GM19043 (cell line): Measurements from ENCODE around the gene GAB3.
A peak's percentile ranks its signal among the peaks of the same experiment; 100 is the strongest.

Experiments used
- ATAC-seq: cut with Tn5 transposase; IDR thresholded peaks from one replicate; pipeline ENCODE4 v1.9.1; 2021; ENCODE audit warnings: low read depth; ENCODE audit not compliant: unreplicated experiment

GAB3 gene, protein sequence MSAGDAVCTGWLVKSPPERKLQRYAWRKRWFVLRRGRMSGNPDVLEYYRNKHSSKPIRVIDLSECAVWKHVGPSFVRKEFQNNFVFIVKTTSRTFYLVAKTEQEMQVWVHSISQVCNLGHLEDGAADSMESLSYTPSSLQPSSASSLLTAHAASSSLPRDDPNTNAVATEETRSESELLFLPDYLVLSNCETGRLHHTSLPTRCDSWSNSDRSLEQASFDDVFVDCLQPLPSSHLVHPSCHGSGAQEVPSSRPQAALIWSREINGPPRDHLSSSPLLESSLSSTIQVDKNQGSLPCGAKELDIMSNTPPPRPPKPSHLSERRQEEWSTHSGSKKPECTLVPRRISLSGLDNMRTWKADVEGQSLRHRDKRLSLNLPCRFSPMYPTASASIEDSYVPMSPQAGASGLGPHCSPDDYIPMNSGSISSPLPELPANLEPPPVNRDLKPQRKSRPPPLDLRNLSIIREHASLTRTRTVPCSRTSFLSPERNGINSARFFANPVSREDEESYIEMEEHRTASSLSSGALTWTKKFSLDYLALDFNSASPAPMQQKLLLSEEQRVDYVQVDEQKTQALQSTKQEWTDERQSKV

DNA sequence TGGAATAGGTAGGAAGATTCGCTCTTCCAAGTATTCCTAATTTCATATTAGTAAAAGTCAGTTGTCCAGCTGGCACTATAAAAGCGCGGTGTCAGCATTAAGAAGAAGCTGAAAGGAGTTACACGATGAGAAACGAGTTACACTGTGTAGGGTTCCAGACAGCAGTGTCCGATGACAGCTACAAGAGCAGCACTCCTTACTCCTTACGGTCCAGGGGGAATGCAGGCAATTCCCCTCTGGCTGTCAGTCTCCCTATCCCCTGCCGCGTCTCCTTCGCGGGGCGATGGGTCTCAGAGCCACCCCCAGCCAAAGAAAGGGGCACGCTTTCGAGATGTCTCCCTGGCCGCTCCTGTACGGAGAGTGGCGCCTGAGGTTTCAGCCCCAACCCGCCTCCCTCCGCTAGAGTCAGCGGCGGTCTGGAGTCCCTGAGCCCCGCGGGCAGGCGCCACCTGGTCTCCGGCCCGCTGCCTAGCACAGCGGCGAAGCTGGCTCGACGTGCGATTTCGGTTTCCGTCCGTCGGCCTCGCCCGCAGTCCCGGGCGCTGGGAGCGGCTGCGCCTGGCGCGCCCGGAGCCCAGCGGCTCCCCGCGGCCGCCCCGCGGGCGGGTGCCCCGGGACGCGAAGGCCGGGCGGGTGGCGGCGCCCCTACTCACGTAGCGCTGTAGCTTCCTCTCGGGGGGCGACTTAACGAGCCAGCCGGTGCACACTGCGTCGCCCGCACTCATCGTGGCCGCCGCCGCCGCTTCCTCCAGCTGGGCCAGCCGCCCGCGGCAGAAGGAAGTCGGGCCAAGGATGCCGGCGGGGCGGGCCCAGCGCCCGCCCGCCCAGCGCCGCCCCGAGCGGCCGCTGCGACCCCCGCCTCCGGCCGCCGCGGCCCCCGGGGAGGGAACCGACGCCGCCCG is at the start of gene GAB3:
Gene GAB3, minus strand, starts transcription at position 777 of the 902 bp plus-strand sequence. Its CDS starts 52 bp downstream, at position 725.
- peak; percentile 48 for ATAC-seq

DNA sequence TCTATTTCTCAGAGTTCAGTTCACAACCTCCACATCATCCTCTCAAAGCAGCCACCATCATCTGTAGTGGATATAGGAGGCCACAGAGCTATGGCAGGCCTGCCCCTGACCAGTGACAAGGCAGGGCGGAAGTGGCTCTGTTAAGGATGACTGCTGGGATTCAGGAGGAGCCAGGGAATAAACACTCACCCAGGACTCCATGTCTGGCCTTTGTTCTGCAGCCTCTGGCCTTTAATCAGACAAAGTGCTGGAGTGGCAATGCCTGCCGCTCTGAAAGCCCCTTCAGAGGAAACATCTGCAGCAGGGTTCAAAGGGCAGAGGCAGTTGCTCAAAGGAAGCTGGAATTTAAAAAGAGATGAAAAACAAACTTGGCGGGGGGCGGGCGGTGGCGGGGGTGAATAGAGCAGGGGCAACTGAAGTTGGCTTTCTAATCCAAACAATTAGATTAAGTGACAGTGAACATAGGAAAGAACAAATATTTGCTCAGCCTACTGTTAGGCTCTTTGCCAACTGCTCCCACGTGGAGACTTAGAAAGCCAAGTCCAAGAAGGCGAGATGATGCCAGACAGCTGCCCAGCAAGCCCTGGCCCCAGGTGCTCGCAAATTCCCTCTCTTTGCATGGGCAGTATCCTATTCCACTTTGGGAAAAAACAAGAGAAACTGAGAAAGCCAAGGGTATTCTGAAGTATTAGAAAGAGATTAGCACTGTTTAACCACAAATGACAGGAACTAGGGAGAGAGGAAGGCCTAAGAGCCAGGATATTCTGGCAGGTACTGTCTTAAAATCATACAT is 48.9 kb upstream of the GAB3 start:
- ATAC-seq = no peak

DNA sequence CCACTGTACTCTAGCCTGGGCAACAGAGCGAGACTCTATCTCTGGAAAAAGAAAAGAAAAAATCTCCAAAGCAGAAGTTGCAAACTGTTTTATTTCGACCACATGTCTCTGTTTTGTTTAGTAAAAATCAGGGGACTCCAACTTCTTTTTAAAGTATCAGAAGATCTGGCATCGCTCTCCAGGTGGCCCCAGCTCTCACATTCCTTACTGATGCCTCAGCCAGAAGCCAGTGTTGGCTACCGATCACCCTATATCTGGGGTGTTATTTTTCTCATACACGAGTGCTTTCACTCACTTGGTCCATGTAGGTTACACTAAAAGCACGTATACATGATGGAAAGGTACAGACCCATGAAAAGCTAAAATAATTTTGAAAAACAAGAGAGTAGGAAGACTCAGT is 46.1 kb upstream of the GAB3 start:
- ATAC-seq = no peak

DNA sequence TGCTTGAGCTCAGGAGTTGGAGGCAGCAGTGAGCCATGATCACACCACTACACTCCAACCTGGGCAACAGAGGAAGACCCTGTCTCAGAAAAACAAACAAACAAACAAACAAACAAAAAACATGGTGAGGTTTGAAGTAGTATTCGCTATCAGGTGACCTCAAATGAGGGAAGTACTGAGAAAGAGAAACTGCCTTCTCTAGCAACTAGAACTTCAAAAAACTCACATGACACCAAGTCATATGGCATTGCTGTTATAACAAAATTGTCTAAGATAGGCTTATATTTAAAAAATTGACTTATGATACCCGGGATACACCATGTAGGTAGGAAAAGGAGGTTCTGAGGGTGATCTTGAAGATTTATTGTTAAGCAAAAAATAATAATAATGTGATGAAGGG is 44.1 kb upstream of the GAB3 start:
- ATAC-seq = no peak

DNA sequence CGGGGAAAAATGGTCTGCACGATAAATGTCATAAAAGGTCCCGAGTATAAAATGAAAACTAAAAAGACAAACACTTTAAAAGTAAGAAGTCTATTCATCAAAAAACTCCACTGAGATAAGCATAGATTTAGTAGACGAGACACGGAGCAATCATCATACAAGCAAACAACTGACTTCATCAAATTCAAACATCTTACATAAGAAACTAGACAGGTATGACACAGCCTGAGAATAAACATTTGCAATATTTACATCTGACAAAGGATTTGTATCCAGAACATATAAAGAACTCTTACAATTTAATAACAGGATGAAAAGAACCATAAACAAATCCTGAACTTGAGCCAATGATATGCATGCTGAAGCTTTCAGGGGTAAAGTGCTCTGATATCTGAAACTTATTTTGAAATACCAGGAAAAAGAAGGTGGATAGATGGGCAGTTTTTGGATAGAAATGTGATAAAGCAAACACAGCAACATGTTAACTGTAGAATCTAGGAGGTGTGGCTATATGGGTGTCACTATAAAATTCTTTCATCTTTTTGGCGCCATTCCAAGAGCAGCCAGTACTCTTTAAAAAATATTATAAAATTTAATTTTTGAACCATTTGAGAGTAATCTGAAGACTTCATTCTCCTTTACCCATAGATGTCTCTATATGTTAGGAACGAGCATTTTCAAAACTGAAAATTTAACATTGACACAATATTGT is 42.4 kb upstream of the GAB3 start:
- no peak for ATAC-seq

DNA sequence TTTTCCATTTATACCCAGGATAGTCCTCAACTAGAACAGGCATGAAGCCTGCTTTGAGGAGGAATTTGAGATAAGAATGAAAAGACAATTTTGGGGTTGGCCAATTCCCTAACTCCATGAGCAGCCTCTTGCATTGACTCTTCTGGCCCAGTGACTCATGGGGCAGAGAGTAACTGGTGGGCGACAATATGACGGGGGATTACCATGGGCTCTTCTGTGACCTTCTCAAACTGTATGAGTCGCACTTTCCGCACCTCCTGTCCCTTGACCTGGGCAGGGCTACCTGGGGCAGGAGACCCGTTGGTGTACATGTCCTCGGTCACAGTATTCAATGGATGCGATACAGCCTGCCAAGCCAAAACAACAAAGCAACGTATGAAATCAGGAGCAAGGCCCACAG is 41.1 kb upstream of the GAB3 start:
- ATAC-seq = no peak

DNA sequence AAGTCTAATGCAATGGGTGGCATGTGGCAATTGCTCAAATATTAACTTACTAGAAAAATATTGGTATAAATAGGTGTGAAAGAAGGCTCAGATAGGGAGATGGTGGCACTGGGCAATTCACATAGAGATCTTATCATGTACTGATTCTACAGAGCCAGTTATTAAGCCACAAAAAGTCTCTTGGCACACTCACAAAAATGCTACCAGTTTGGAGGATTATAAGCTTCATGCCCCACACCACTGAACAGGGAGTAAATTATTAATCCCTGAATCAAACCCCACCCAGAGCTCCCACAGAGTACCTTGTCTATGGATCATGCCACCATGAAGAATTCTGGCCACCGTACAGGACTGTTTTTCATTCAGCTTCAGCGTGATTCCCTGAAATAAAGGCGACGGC is 40.6 kb upstream of the GAB3 start:
- no peak for ATAC-seq

DNA sequence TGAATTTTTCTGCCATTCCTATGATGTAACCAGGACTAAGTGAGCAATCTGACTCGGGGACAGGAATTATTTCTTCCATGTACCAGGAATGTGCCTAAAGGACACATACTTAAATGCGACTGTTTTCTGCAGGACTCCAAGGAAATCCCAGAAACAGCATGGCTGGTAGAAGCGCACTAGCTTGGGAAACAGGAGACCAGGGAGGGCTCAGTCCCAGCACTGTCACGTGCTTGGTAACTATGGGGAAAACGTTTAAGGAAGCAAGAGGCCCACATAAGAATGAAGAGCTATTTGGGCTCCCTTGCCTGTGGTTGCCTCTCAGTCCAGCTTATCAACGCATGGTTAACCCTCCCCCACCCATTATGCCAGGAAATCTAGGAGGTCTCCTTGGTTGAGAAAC is 34.8 kb upstream of the GAB3 start:
- ATAC-seq = no peak

DNA sequence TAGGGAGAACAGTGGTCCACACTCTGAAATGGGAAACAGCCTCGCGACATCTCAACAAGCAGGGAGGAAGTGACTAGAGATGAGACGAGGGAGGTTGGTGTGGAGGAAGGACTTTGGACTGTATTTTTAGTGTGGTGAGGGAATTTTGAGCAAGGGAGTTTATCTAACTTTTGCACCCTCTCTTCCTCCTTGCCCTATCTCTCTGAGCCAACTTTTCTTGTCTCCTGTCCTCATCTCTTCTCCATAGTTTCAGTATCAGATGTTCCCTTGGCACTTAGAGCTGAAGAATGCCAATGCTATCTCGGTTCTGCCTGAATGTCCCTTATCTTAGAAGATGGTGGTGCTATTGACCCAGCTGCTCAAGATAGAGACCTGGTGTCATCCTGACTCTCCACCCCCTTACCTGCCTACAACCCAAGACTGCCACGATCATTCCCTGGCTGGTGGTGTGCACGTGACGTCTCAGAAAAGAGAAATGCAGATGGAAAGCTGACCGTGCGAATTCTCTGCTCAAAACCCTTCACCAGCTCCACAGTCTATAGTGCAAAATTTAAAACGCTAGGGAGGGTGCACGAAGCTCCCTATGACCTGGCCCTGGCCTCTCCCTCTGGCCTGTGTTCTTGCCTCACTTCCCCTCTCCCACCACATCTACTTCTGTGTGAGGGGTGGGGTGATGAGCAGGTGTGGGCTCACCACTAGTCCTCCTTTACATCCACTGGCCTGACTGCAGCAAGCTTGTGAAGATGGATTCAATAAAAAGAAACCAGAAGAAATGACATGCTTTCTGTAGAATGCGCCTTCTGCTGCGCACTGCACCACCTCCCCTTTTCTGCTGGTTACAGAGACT is 33.5 kb upstream of the GAB3 start:
- ATAC-seq = no peak

DNA sequence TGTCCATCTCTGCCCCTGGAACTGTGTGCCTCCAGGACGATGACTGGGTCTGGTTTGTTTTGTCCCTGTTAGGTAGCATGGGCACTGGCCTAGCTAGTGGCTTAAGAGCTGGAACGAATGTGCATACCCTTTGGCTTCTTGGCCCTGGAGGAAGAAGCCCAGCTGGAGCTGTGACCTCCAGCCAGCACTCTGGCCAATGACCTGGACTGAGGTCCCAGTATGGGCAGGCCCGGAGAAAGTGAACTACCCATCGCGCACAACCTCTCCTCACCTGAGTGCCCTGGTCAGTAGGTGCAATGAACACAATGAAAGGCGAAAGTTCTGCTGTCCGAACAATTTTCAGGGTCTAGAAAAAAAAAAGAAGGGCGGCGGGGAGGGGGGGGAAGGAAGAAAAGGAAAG is 30.1 kb upstream of the GAB3 start:
- ATAC-seq = no peak

DNA sequence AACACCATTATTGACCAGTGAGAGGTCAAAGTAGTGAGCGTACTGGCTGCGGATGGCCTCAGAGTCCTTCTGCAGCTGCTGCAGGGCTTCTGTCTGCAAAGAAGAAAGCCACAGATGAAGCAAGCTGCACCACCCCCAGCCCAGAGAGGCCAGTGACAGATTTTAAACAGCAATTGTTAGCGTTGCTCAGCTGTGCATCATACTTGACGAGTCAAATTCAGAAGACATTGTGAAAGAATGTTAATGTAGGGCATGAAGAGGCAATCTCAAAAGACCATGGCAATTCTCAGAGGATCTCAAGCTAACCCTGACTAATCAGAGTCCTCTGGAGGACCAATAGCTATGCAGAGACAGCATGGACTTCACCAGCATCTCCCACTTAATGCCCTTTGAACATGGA is 28.4 kb upstream of the GAB3 start:
- no peak for ATAC-seq

DNA sequence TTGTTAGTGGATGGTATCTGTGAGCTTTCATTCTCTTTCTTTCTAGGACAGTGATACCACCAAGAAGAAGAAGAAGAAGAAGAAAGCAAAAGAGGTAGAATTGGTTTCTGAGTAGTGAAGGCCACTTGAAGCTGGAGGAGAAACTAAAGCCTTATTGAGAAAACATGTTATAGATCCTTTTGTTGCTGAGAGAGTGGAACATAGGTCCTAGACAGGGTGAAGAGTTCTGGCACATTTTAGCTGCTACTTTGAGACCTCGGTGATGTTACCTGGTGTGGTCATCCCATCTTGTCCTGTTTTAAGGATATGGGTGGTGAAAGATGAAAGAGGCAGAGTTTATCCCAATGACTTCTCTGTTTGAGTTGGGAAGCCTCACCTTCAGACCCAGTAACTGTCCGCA is 25.9 kb upstream of the GAB3 start:
- ATAC-seq = no peak

DNA sequence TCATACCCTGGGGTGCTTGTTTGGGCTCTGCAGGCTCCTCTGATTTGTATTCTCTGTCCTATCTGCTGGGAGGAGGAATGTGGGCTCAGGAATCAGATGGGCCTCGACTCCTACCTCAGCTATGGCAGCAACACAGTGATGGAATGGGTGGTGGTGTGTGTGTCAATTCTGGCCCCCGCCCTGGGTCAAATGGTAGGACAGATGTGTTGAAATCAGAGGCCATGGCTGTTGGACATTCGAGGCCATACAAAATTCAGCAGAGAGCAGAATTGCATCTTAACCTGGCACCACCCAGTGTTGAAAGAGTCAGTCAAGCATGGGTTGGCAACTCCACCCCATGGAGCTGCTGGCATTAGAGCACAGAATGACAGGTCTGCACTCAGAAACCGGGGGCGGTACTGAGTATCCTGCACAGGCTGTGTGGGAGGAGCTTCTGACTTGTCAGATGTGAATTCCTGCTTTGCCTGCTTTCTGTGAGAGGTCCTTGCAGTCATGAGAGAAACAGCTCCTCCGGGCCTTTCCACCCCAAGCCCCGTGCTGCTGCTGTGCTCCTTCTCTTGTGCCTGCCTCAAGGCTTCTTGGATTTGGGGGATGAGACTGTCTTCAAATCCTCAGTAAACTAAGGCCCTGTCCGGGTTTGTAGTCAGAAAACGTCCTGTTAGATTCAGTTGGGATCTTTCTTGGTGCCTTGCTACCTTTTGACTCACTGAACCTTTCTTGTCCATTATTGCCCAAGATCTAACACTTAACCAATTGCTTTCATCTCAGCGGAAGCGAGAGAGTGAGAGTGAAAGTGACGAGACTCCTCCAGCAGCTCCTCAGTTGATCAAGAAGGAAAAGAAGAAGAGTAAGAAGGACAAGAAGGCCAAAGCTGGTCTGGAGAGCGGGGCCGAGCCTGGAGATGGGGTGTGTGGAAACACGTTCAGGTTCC is 24.8 kb upstream of the GAB3 start:
- ATAC-seq = no peak

DNA sequence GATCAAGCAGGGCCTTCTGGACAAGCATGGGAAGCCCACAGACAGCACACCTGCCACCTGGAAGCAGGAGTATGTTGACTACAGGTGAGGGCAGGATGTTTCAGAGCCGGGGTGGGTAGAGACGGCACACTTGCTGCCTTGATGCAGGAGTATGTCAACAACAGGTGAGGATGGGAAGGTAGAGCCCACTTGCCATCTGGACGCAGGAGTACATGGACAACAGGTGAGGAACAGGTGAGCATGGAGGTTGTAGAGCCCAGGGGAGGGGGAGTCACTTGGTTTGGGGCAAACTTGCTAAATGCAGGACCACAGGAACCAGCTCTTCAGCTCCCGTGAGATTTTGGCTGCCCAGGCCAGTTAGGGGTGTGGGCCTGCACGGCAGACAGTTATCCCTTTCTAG is 23.7 kb upstream of the GAB3 start:
- no peak for ATAC-seq

DNA sequence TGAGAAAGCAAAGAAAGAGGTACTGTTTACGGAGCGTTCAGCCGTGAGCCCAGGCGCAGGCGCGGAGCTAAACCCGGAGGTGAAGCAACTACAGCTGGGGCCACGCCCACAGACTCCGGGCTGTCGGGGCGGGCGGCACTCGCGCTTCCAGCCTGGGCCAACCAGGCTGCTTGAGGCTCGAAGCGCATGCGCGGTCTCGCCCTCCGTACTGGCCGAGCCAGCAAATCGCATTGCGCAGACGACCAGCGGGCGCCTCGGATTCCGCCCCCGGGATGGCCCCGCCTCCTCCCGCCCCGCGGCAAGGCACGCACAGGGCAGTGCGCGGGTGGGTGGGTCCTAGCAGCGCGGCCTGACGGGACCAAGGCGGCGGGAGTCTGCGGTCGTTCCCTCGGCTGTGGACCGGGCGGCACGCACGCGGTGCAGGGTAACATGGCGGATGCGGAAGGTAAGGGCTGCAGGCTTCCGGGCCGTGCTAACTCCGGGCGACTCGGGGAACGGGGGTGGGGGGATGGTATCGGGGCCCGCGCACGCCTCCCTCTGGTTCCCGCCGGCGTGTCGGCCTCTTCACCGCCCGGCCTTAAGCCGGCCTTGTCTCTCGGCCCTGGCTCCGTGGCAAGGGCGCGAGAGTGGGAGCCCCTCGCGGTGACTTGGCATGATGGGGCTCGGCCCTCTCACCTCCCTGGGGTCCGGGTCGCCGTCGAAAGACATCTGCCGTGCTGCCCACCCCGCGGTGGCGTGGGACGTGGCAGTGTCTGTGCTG is 11.8 kb upstream of the GAB3 start, which contains the start of gene DKC1:
Gene DKC1, plus strand, starts transcription at position 328 of the 760 bp plus-strand sequence. Its CDS starts 102 bp downstream, at position 430.
- ATAC-seq = peak; percentile 89

DNA sequence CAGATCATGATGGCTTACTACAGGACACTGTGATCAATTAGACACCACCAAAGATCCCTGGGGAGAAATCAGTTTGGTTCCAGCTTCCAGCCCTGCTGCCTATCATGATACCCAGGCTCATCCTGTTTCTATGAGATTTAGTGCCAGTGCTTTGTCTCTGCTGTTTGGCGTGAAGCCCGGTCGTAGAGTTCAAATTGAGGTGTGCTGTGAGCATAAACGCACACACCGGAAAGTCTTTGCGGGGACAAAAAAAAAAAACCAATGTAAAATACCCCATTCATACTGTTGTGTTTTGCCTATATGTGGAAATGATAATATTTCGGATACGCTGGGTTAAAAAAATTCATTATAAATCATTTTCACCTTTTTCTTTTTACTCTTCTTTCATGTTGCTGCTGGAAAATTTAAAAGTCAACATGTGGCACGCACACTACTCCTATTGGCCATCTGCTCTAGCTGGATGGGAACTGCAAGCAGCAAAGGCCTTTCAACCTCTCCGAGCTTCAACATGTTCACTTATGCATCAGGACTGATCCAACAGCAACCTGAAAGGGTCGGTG is 11.2 kb upstream of the GAB3 start:
- ATAC-seq = no peak

DNA sequence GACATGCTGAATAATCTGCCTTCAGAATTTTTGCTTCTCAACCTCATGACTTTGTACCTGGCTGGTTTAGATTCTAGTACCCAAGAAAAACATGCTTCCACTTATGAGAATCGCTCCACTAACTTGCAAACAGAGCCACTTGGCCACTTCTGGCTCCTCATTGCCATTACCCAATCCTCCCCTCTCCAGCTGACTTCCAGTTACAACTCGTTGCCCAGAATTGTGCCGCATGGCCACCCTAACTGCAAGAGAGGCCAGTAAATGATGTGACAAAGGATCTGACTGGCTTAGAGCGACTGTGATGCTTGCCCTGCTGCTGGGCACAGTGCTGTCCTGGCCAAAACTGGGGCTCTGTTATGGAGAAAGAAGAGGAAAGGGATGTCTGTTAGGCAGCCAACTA is 7.8 kb upstream of the GAB3 start:
- no peak for ATAC-seq
